K562 (cell line): ENCODE data around the gene PLAC1. TPM values are rescaled to one million over a fixed set of nuclear protein-coding genes. Genes with fewer than 3 reads are reported as not detected.
A peak's percentile ranks its signal among the peaks of the same experiment; 100 is the strongest.

Experiments
- ARID1B ChIP-seq: fragments of 450-650 bp; IDR thresholded peaks from 2 replicates; pipeline ENCODE4 v1.6.1; 2016; ENCODE audit warnings: antibody characterized with exemption, mild to moderate bottlenecking, inconsistent platforms
- ATF7 ChIP-seq: fragments of 450-650 bp; IDR thresholded peaks from 2 replicates; pipeline ENCODE4 v1.7.1; 2014; ENCODE audit warnings: mild to moderate bottlenecking, moderate library complexity
- CEBPG ChIP-seq, 3 experiments: fragments of 200-800 bp in 1 of 3; sonication (Bioruptor generic) in 1 of 3; sonication (generic) in 1 of 3; formaldehyde crosslinking in 1 of 3; IDR thresholded peaks in 2 of 3; conservative IDR thresholded peaks in 1 of 3; 2 replicates each; pipeline versions ENCODE4 v1.6.1 to v1.8.0; 2016 to 2022; ENCODE audit warnings: missing compliant biosample characterization in 2 of 3, missing genetic modification characterization in 2 of 3, mild to moderate bottlenecking in 1 of 3, missing genetic modification reagents in 1 of 3
- DMBX1 ChIP-seq: fragments of 250-450 bp; sonication (Bioruptor Pico); IDR thresholded peaks from 2 replicates; pipeline ENCODE4 v1.8.0; 2022; ENCODE audit warnings: inconsistent platforms, mild to moderate bottlenecking, moderate library complexity, borderline replicate concordance
- FOSL1 ChIP-seq: fragments of 200-800 bp; sonication (Bioruptor generic); conservative IDR thresholded peaks from 2 replicates; pipeline ENCODE4 v1.6.1; 2016; ENCODE audit warnings: missing genetic modification characterization, missing compliant biosample characterization
- JUND ChIP-seq, 2 experiments: IDR thresholded peaks; 2 replicates in 1 of 2; 3 replicates in 1 of 2; pipeline ENCODE4 v1.6.1; 2011; ENCODE audit warnings: borderline replicate concordance in 2 of 2, low read depth in 2 of 2, low read length in 2 of 2, improper control_type of control experiment in 1 of 2, missing biosample characterization in 1 of 2, missing genetic modification characterization in 1 of 2, missing genetic modification reagents in 1 of 2
- NR2C1 ChIP-seq, 2 experiments: fragments of 450-650 bp; IDR thresholded peaks; 2 replicates each; pipeline ENCODE4 v1.6.1; 2017; ENCODE audit warnings: mild to moderate bottlenecking in 2 of 2, antibody characterized with exemption in 1 of 2, inconsistent platforms in 1 of 2, missing compliant biosample characterization in 1 of 2, missing genetic modification characterization in 1 of 2
- RAD21 ChIP-seq, 2 experiments: fragments of 250-450 bp in 1 of 2; fragments of 450-650 bp in 1 of 2; sonication (Bioruptor Pico) in 1 of 2; formaldehyde crosslinking in 1 of 2; IDR thresholded peaks in 1 of 2; conservative IDR thresholded peaks in 1 of 2; 2 replicates each; pipeline versions ENCODE4 v1.4.0 to v1.8.0; 2020 to 2022; ENCODE audit warnings: mild to moderate bottlenecking in 2 of 2, moderate library complexity in 1 of 2
- SMAD4 ChIP-seq: fragments of 250-450 bp; sonication (Bioruptor Pico); conservative IDR thresholded peaks from 2 replicates; pipeline ENCODE4 v1.8.0; 2021; ENCODE audit warnings: inconsistent platforms, mild to moderate bottlenecking, moderate library complexity
- ZNF589 ChIP-seq: fragments of 200-800 bp; sonication (Bioruptor generic); IDR thresholded peaks from 2 replicates; pipeline ENCODE4 v1.6.1; 2016; ENCODE audit warnings: low read depth, missing genetic modification characterization, missing compliant biosample characterization
- ZSCAN32 ChIP-seq: fragments of 450-650 bp; formaldehyde crosslinking; IDR thresholded peaks from 2 replicates; pipeline ENCODE4 v1.4.0; 2020; ENCODE audit warnings: mild to moderate bottlenecking, moderate library complexity
- polyA plus RNA-seq, 8 experiments: library from polyadenylated mRNA; depleted of rRNA in 4 of 8; stranded (reverse) in 5 of 8; unstranded in 3 of 8; fragments of >200 nt; fragmentation: Nextera tagmentation in 2 of 8; fragmentation: Illumina TruSeq in 1 of 8; extraction: Ambion mirVana in 2 of 8; extraction: Trizol in 1 of 8; gene quantifications; 2 replicates each; pipeline versions ENCODE4 v1.2.1 to v1.2.3, GENCODE V29; 2011 to 2014; ENCODE audit warnings: inconsistent platforms in 1 of 8, missing spikeins in 1 of 8
- total RNA-seq, 7 experiments: library from RNA; depleted of rRNA in 6 of 7; stranded (reverse); fragments of >200 nt in 6 of 7; fragmentation: Illumina TruSeq in 2 of 7; extraction: Trizol in 2 of 7; gene quantifications; 2 replicates each; pipeline versions ENCODE4 v1.2.1 to v1.2.3, GENCODE V29; 2011 to 2021; ENCODE audit warnings: low replicate concordance in 1 of 7
- TF ChIP-seq, protein P1 (sequence below): fragments of 450-650 bp; IDR thresholded peaks from 2 replicates; pipeline ENCODE4 v1.6.1; 2018; ENCODE audit not compliant: partially characterized antibody
- TF ChIP-seq, protein P2 (sequence below), 2 experiments: fragments of 450-650 bp in 1 of 2; sonication (generic) in 1 of 2; formaldehyde crosslinking in 1 of 2; IDR thresholded peaks in 1 of 2; conservative IDR thresholded peaks in 1 of 2; 2 replicates each; pipeline versions ENCODE4 v1.6.1 to v1.8.1; 2016 to 2023; ENCODE audit warnings: mild to moderate bottlenecking in 2 of 2, moderate library complexity in 2 of 2, inconsistent platforms in 1 of 2, missing genetic modification reagents in 1 of 2

The PLAC1 gene
- total and polyA plus RNA-seq, 9 of the 15 experiments (the other 6 are each of a cell fraction or from before 2014, with no cell fraction given): 0.82 to 9.1 (median 1.7) TPM

DNA sequence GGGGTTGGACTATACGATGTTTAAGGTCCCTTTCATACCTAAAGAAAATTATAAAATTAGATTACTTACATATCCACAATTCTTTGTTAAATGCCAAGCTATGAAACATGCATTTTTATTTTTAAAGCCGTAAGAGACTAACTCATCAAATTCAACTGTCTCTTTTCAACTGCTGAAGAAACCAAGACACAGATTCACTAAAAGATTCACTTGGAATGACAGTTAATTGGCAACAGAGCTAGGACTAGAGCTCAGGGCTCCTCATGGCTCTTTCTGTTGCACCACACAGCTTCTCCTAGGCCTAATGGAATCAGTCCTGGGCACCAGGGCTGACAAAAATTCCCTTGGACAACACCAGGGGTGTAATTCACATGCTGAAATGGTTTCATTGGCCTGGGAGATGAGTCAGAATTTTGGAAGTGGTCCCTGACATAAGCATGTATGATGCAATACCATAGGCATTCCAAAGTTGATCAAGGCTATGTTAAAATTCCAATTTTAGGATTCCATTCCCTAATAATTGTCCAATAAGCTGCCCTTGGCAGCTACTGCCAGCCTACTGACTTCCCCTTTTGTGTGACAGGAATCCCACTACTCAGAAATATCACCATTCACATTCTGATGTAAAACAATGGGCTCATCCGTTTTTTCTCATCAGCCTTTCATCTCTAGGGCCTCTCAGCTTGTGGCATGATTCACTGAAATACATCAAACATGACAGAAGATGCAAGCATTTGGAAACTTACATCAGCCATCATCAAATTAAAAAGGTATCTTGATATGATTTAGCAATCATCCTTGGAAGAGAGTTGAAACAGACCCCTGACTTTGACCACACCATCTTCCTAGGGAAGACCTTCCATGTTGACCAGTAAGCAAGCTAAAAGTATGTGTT lies 54.2 kb downstream of the PLAC1 start (continued):
- TF ChIP-seq CEBPG (CRISPR knock-in tag; IDR thresholded peaks at IDR 0.05) (peak; percentile 67), CEBPG (tag; conservative IDR thresholded peaks at IDR 0.05 in 1 of 2, IDR thresholded peaks at IDR 0.05 in 1 of 2) (peak; percentile 98 to 99), ARID1B (peak; percentile 23; the same call in 1 of the 2 replicates), SMAD4 (peak; percentile 64), RAD21 (CRISPR knock-in tag; conservative IDR thresholded peaks at IDR 0.05 in 1 of 2, IDR thresholded peaks at IDR 0.05 in 1 of 2) (0 out of 4 replicates have a peak, but pooled peaks of 1 of the 2 experiments have one; percentile 9), FOSL1 (peak; percentile 85), ZNF589 (CRISPR knock-in tag) (peak; percentile 47), NR2C1 (IDR thresholded peaks at IDR 0.05) (no peak), NR2C1 (tag; IDR thresholded peaks at IDR 0.05) (0 out of 2 replicates have a peak, but pooled peaks have one; percentile 17), ATF7 (peak; percentile 76), DMBX1 (CRISPR knock-in tag) (peak; percentile 61; the same call in 1 of the 2 replicates), JUND (IDR thresholded peaks at IDR 0.05; ENCODE audit: borderline replicate concordance, low read depth, low read length) (peak; percentile 83), JUND (tag; IDR thresholded peaks at IDR 0.05; ENCODE audit: borderline replicate concordance, low read depth, low read length) (peak; percentile 80; the same call in 2 of the 3 replicates), ZSCAN32 (CRISPR knock-in tag) (peak; percentile 91)
- TF ChIP-seq, protein P1, sequence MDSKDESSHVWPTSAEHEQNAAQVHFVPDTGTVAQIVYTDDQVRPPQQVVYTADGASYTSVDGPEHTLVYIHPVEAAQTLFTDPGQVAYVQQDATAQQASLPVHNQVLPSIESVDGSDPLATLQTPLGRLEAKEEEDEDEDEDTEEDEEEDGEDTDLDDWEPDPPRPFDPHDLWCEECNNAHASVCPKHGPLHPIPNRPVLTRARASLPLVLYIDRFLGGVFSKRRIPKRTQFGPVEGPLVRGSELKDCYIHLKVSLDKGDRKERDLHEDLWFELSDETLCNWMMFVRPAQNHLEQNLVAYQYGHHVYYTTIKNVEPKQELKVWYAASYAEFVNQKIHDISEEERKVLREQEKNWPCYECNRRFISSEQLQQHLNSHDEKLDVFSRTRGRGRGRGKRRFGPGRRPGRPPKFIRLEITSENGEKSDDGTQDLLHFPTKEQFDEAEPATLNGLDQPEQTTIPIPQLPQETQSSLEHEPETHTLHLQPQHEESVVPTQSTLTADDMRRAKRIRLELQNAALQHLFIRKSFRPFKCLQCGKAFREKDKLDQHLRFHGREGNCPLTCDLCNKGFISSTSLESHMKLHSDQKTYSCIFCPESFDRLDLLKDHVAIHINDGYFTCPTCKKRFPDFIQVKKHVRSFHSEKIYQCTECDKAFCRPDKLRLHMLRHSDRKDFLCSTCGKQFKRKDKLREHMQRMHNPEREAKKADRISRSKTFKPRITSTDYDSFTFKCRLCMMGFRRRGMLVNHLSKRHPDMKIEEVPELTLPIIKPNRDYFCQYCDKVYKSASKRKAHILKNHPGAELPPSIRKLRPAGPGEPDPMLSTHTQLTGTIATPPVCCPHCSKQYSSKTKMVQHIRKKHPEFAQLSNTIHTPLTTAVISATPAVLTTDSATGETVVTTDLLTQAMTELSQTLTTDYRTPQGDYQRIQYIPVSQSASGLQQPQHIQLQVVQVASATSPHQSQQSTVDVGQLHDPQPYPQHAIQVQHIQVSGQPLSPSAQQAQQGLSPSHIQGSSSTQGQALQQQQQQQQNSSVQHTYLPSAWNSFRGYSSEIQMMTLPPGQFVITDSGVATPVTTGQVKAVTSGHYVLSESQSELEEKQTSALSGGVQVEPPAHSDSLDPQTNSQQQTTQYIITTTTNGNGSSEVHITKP: peak; percentile 35
- TF ChIP-seq, protein P2, sequence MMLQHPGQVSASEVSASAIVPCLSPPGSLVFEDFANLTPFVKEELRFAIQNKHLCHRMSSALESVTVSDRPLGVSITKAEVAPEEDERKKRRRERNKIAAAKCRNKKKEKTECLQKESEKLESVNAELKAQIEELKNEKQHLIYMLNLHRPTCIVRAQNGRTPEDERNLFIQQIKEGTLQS (IDR thresholded peaks at IDR 0.05): peak; percentile 98
- TF ChIP-seq, protein P2 (CRISPR knock-in tag; conservative IDR thresholded peaks at IDR 0.05): no peak
